HepG2 (cell line): Measurements from ENCODE around the gene RAB40A. TPM values are rescaled to one million over a fixed set of nuclear protein-coding genes. Genes with fewer than 3 reads are reported as not detected.

Experiments used
- ATAC-seq: fragments of 200-7000 bp; cut with Tn5 transposase; 3 replicates; pipeline ENCODE4 v1.9.1; 2020; ENCODE audit warnings: mild to moderate bottlenecking, moderate library complexity
- BruUV-seq: library from RNA; stranded (reverse); fragments of 400-500 nt; replicated peaks from 2 replicates; lab custom pipeline; 2021; lab: Mats Ljungman, UMichigan
- CTCF ChIA-PET: fragments of 300-600 bp; formaldehyde crosslinking; extraction: SDS; loops from one replicate; lab custom pipeline; 2021; ENCODE audit warnings: low total read pairs, inconsistent platforms, low intra/inter-chr PET ratio; lab: Yijun Ruan, JAX
- POLR2A ChIA-PET: fragments of 350-600 bp; sonication (Branson Sonifier 250); formaldehyde crosslinking; loops from one replicate; lab custom pipeline; 2020; ENCODE audit warnings: antibody characterized with exemption, inconsistent platforms; lab: Yijun Ruan, JAX
- DNase-seq: peaks from one replicate; pipeline ENCODE4 v3.0.0-alpha.2; 2015; ENCODE audit warnings: low spot score
- FAIRE-seq: peaks from 3 replicates; lab custom pipeline; 2011; peaks lifted over from hg19 to GRCh38; lab: Jason Lieb, UNC
- H2AFZ ChIP-seq: one replicate; pipeline ENCODE4 v1.6.1; 2011; ENCODE audit warnings: low read length, inconsistent platforms
- H3K27ac ChIP-seq: fragments of 300-600 bp; 3 replicates; pipeline ENCODE4 v1.8.0; 2011; ENCODE audit warnings: mixed run types, mild to moderate bottlenecking, mixed read lengths, low read length, inconsistent platforms; ENCODE audit not compliant: insufficient read depth; ENCODE audit errors: extremely low read length
- H3K27me3 ChIP-seq, 2 experiments: fragments of 200-600 bp in 1 of 2; 2 replicates in 1 of 2; 3 replicates in 1 of 2; pipeline versions ENCODE4 v1.6.0 to v1.8.0; 2011; ENCODE audit warnings: low read length in 2 of 2, mild to moderate bottlenecking in 2 of 2, moderate library complexity in 2 of 2, inconsistent platforms in 1 of 2; ENCODE audit not compliant: insufficient read depth in 2 of 2, control insufficient read depth in 1 of 2
- H3K36me3 ChIP-seq, 2 experiments: fragments of 200-600 bp in 1 of 2; replicated peaks in 1 of 2; 2 replicates in 1 of 2; 3 replicates in 1 of 2; pipeline versions ENCODE4 v1.5.1 to v1.8.0; 2011; ENCODE audit warnings: low read length in 2 of 2, inconsistent platforms in 1 of 2; ENCODE audit not compliant: insufficient read depth in 2 of 2, control insufficient read depth in 1 of 2
- H3K4me1 ChIP-seq: 2 replicates; pipeline ENCODE4 v1.5.1; 2012; ENCODE audit warnings: low read length, inconsistent platforms; ENCODE audit not compliant: insufficient read depth
- H3K4me2 ChIP-seq: 2 replicates; pipeline ENCODE4 v1.6.0; 2011; ENCODE audit warnings: low read depth, low read length, inconsistent platforms
- H3K4me3 ChIP-seq, 3 experiments: fragments of 200-600 bp in 1 of 3; sonication (generic), shearing (Covaris generic) in 1 of 3; replicated peaks in 1 of 3; 2 replicates each; pipeline ENCODE4 v1.5.1; 2011 to 2016; ENCODE audit warnings: low read length in 3 of 3, inconsistent platforms in 2 of 3, low read depth in 2 of 3, mild to moderate bottlenecking in 2 of 3, control low read depth in 1 of 3, mixed read lengths in 1 of 3; ENCODE audit not compliant: insufficient read depth in 1 of 3
- H3K79me2 ChIP-seq: one replicate; pipeline ENCODE4 v1.6.1; 2011; ENCODE audit warnings: low read length, inconsistent platforms; ENCODE audit not compliant: insufficient read depth
- H3K9ac ChIP-seq: 2 replicates; pipeline ENCODE4 v1.6.0; 2011; ENCODE audit warnings: mild to moderate bottlenecking, low read depth, low read length, inconsistent platforms; ENCODE audit not compliant: insufficient read depth
- H3K9me3 ChIP-seq: 2 replicates; pipeline ENCODE4 v1.5.1; 2012; ENCODE audit warnings: mild to moderate bottlenecking, low read length
- H4K20me1 ChIP-seq: 2 replicates; pipeline ENCODE4 v1.6.0; 2011; ENCODE audit warnings: inconsistent platforms, mild to moderate bottlenecking, low read length, moderate library complexity; ENCODE audit not compliant: insufficient read depth
- ATF7 ChIP-seq, 2 experiments: fragments of 450-650 bp in 1 of 2; sonication (generic) in 1 of 2; formaldehyde crosslinking in 1 of 2; IDR thresholded peaks; 2 replicates each; pipeline versions ENCODE4 v1.4.0 to v1.6.1; 2016 to 2020; ENCODE audit warnings: antibody characterized with exemption in 1 of 2, mild to moderate bottlenecking in 1 of 2, missing genetic modification reagents in 1 of 2
- BATF2 ChIP-seq: sonication (generic); formaldehyde crosslinking; IDR thresholded peaks from 2 replicates; pipeline ENCODE4 v1.8.0; 2022; ENCODE audit warnings: mild to moderate bottlenecking, missing genetic modification reagents, moderate library complexity
- DNMT3B ChIP-seq: conservative IDR thresholded peaks from 2 replicates; pipeline ENCODE4 v1.6.1; 2016; ENCODE audit warnings: missing biosample characterization, control low read depth
- FOSL2 ChIP-seq: sonication (generic); formaldehyde crosslinking; IDR thresholded peaks from 2 replicates; pipeline ENCODE4 v1.4.0; 2020; ENCODE audit warnings: missing genetic modification reagents
- SATB2 ChIP-seq: sonication (generic); formaldehyde crosslinking; IDR thresholded peaks from 2 replicates; pipeline ENCODE4 v1.5.0; 2020; ENCODE audit warnings: missing genetic modification reagents
- SRF ChIP-seq: IDR thresholded peaks from 2 replicates; pipeline ENCODE4 v1.6.1; 2011; ENCODE audit warnings: mild to moderate bottlenecking, low read depth, low read length, moderate library complexity
- ZFP82 ChIP-seq: sonication (generic); formaldehyde crosslinking; IDR thresholded peaks from 2 replicates; pipeline ENCODE4 v1.5.1; 2020; ENCODE audit warnings: mild to moderate bottlenecking, missing genetic modification reagents, borderline replicate concordance
- ZFP90 ChIP-seq: sonication (generic); formaldehyde crosslinking; IDR thresholded peaks from 2 replicates; pipeline ENCODE4 v1.8.0; 2022; ENCODE audit warnings: missing genetic modification reagents, mild to moderate bottlenecking, inconsistent platforms, borderline replicate concordance
- ZNF362 ChIP-seq: sonication (generic); formaldehyde crosslinking; IDR thresholded peaks from 2 replicates; pipeline ENCODE4 v1.4.0; 2020; ENCODE audit warnings: missing genetic modification reagents, mild to moderate bottlenecking, borderline replicate concordance
- ZNF460 ChIP-seq: sonication (generic); formaldehyde crosslinking; IDR thresholded peaks from 2 replicates; pipeline ENCODE4 v1.5.1; 2020; ENCODE audit warnings: missing genetic modification reagents, mild to moderate bottlenecking, borderline replicate concordance
- ZNF703 ChIP-seq: sonication (generic); formaldehyde crosslinking; IDR thresholded peaks from 2 replicates; pipeline ENCODE4 v1.5.1; 2020; ENCODE audit warnings: missing genetic modification reagents, mild to moderate bottlenecking, moderate library complexity, borderline replicate concordance
- ZNF746 ChIP-seq: sonication (generic); formaldehyde crosslinking; IDR thresholded peaks from 2 replicates; pipeline ENCODE4 v1.8.0; 2022; ENCODE audit warnings: mild to moderate bottlenecking, missing genetic modification reagents
- WGBS: methylation state at CpG from one replicate; pipeline ENCODE4 v1.1.6; 2017; ENCODE audit warnings: low lambda C conversion rate; 5-methylcytosine and 5-hydroxymethylcytosine counted together
- in situ Hi-C: cut with HindIII; loops from 2 replicates; pipeline ENCODE4 v1.10.0; 2017; ENCODE audit warnings: low pct_unique_long_range_greater_than_20kb; ENCODE audit not compliant: extremely low pct_ligation_motif_present
- intact Hi-C: fragments of 100-400 bp; cut with micrococcal nuclease; formaldehyde crosslinking; loops from one replicate; pipeline ENCODE4 v1.10.0; 2022; ENCODE audit not compliant: unreplicated experiment
- polyA plus RNA-seq, 8 experiments: library from polyadenylated mRNA; depleted of rRNA in 3 of 8; stranded (reverse) in 7 of 8; unstranded in 1 of 8; fragments of >200 nt; fragmentation: Illumina TruSeq in 4 of 8; extraction: Trizol in 4 of 8; gene quantifications; 2 replicates each; pipeline versions ENCODE4 v1.2.1 to v1.2.3, GENCODE V29; 2011 to 2016; ENCODE audit warnings: low read depth in 4 of 8, missing spikeins in 1 of 8, mixed read lengths in 1 of 8; ENCODE audit not compliant: insufficient read depth in 1 of 8
- total RNA-seq, 5 experiments: library from RNA; depleted of rRNA; stranded (reverse); fragments of >200 nt; fragmentation: Illumina TruSeq; extraction: Trizol; gene quantifications; 2 replicates each; pipeline ENCODE4 v1.2.3, GENCODE V29; 2016; ENCODE audit warnings: low read depth in 1 of 5
- TF ChIP-seq, protein P1 (sequence below): IDR thresholded peaks from 2 replicates; pipeline ENCODE4 v1.6.1; 2012; ENCODE audit warnings: low read length, improper control_type of control experiment

Gene RAB40A
- total and polyA plus RNA-seq, 2 of the 13 experiments (the other 11 are each of a cell fraction or from before 2014, with no cell fraction given), result 0.11 TPM; not detected in 1

- 0% methylated on average over 1 of the region's 2 CpGs for WGBS
- intact Hi-C loops (no loop called here), in situ Hi-C loops (no loop called here)
- no peak overlapping the region for H2AFZ ChIP-seq
- POLR2A ChIA-PET, result no interaction called here
- H3K79me2 ChIP-seq, result no peaks in the 10 kb centered on the region
- no peak for TF ChIP-seq SRF
- peak; percentile 28; the same call in 1 of the 2 replicates for TF ChIP-seq FOSL2 (CRISPR knock-in tag)
- ATAC-seq, result no peak
- H3K27ac ChIP-seq, result no peak overlapping the region
- FAIRE-seq, result no peak
- H3K27me3 ChIP-seq, result no peaks in the 10 kb centered on the region
- BruUV-seq, result no TSS peak
- no peak overlapping the region for H3K9ac ChIP-seq
- no peaks in the 10 kb centered on the region for H3K4me1 ChIP-seq
- no peak for DNase-seq
- H3K36me3 ChIP-seq, result no peaks in the 10 kb centered on the region
- H3K4me3 ChIP-seq, result no peak overlapping the region
- CTCF ChIA-PET, result no interaction called here
- no peak overlapping the region for H3K4me2 ChIP-seq
- no peaks in the 10 kb centered on the region for H3K9me3 ChIP-seq
- H4K20me1 ChIP-seq, result no peaks in the 10 kb centered on the region
Observed at GRCh38 chrX:103562801-103563200, 43.5 kb upstream of the RAB40A start.

GRCh38 chrX:103560256-103560655 lies 41.0 kb upstream of the RAB40A start:
- Histone ChIP-seq H4K20me1 (no peaks in the 10 kb centered on the region), H3K9ac (no peak overlapping the region), H2AFZ (no peak overlapping the region), H3K27ac (no peak overlapping the region), H3K36me3 (no peaks in the 10 kb centered on the region), H3K4me3 (no peak overlapping the region), H3K9me3 (no peaks in the 10 kb centered on the region), H3K4me2 (no peak overlapping the region), H3K4me1 (no peaks in the 10 kb centered on the region), H3K79me2 (no peaks in the 10 kb centered on the region), H3K27me3 (no peaks in the 10 kb centered on the region)
- BruUV-seq, result no TSS peak
- intact Hi-C loops, result no loop called here
- no peak for ATAC-seq
- in situ Hi-C loops, result no loop called here
- CTCF ChIA-PET, result no interaction called here
- no peak for DNase-seq
- POLR2A ChIA-PET, result no interaction called here
- WGBS, result 33% methylated on average over 1 of the region's 1 CpG
- no peak for FAIRE-seq
- TF ChIP-seq ATF7 (IDR thresholded peaks at IDR 0.05) (no peak), ATF7 (CRISPR knock-in tag; IDR thresholded peaks at IDR 0.05) (no peak), ZNF460 (no peak), ZNF362 (no peak), DNMT3B (CRISPR knock-in tag) (no peak), ZFP82 (CRISPR knock-in tag) (no peak), ZNF703 (CRISPR knock-in tag) (no peak), BATF2 (CRISPR knock-in tag) (no peak), ZFP90 (no peak), ZNF746 (CRISPR knock-in tag) (no peak), SATB2 (CRISPR knock-in tag) (no peak)
- TF ChIP-seq, protein P1, sequence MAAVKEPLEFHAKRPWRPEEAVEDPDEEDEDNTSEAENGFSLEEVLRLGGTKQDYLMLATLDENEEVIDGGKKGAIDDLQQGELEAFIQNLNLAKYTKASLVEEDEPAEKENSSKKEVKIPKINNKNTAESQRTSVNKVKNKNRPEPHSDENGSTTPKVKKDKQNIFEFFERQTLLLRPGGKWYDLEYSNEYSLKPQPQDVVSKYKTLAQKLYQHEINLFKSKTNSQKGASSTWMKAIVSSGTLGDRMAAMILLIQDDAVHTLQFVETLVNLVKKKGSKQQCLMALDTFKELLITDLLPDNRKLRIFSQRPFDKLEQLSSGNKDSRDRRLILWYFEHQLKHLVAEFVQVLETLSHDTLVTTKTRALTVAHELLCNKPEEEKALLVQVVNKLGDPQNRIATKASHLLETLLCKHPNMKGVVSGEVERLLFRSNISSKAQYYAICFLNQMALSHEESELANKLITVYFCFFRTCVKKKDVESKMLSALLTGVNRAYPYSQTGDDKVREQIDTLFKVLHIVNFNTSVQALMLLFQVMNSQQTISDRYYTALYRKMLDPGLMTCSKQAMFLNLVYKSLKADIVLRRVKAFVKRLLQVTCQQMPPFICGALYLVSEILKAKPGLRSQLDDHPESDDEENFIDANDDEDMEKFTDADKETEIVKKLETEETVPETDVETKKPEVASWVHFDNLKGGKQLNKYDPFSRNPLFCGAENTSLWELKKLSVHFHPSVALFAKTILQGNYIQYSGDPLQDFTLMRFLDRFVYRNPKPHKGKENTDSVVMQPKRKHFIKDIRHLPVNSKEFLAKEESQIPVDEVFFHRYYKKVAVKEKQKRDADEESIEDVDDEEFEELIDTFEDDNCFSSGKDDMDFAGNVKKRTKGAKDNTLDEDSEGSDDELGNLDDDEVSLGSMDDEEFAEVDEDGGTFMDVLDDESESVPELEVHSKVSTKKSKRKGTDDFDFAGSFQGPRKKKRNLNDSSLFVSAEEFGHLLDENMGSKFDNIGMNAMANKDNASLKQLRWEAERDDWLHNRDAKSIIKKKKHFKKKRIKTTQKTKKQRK, result no peak
